GM23338 (cell line): Measurements from ENCODE around the gene ASAP2. TPM values are rescaled to one million over a fixed set of nuclear protein-coding genes. Genes with fewer than 3 reads are reported as not detected.

Experiments
- ATAC-seq: fragments of 200-7000 bp; cut with Tn5 transposase; 3 replicates; pipeline ENCODE4 v1.9.1; 2020
- DNase-seq: peaks from one replicate; pipeline ENCODE4 v3.0.0-alpha.2; 2015; ENCODE audit warnings: low spot score
- H2AFZ ChIP-seq: fragments of 200-600 bp; sonication (generic); 2 replicates; pipeline ENCODE4 v1.8.0; 2016; ENCODE audit warnings: antibody characterized with exemption, mild to moderate bottlenecking, moderate library complexity
- H3F3A ChIP-seq: fragments of 200-600 bp; sonication (generic); replicated peaks from 2 replicates; pipeline ENCODE4 v1.8.0; 2017; ENCODE audit warnings: antibody characterized with exemption, mixed run types, low read depth
- H3K27ac ChIP-seq: fragments of 200-600 bp; sonication (generic); 2 replicates; pipeline ENCODE4 v1.6.1; 2016; ENCODE audit warnings: low read depth
- H3K27me3 ChIP-seq: fragments of 200-600 bp; sonication (generic); 2 replicates; pipeline ENCODE4 v1.8.0; 2016; ENCODE audit warnings: mild to moderate bottlenecking, mixed run types, moderate library complexity; ENCODE audit not compliant: insufficient read depth
- H3K36me3 ChIP-seq: fragments of 200-600 bp; sonication (generic); 2 replicates; pipeline ENCODE4 v1.8.0; 2016; ENCODE audit warnings: mild to moderate bottlenecking; ENCODE audit not compliant: insufficient read depth
- H3K4me1 ChIP-seq: fragments of 200-600 bp; sonication (generic); 2 replicates; pipeline ENCODE4 v1.8.0; 2016; ENCODE audit warnings: mild to moderate bottlenecking, moderate library complexity; ENCODE audit not compliant: insufficient read depth
- H3K4me2 ChIP-seq: fragments of 200-600 bp; sonication (generic); 2 replicates; pipeline ENCODE4 v1.7.1; 2017; ENCODE audit warnings: mixed run types
- H3K4me3 ChIP-seq: fragments of 200-600 bp; sonication (generic); 2 replicates; pipeline ENCODE4 v1.6.1; 2016; ENCODE audit warnings: mixed run types
- H3K79me2 ChIP-seq: fragments of 200-600 bp; sonication (generic); replicated peaks from 2 replicates; pipeline ENCODE4 v1.8.0; 2017; ENCODE audit warnings: mild to moderate bottlenecking; ENCODE audit not compliant: insufficient read depth
- H3K9me2 ChIP-seq: fragments of 200-600 bp; sonication (generic); 2 replicates; pipeline ENCODE4 v1.8.0; 2017; ENCODE audit not compliant: insufficient read depth
- H4K20me1 ChIP-seq: fragments of 200-600 bp; sonication (generic); replicated peaks from 2 replicates; pipeline ENCODE4 v1.8.0; 2017; ENCODE audit warnings: mild to moderate bottlenecking; ENCODE audit not compliant: insufficient read depth
- H3K27ac Mint-ChIP-seq: 2 replicates; pipeline ENCODE4 v1.8.0; 2020; ENCODE audit warnings: inconsistent platforms, mild to moderate bottlenecking, moderate library complexity, mixed read lengths
- H3K27me3 Mint-ChIP-seq: 3 replicates; pipeline ENCODE4 v1.8.0; 2022; ENCODE audit warnings: low read depth, mild to moderate bottlenecking, moderate library complexity, mixed read lengths, inconsistent platforms; ENCODE audit not compliant: insufficient read depth, poor library complexity
- H3K36me3 Mint-ChIP-seq: 3 replicates; pipeline ENCODE4 v1.8.0; 2021; ENCODE audit warnings: low read depth, mild to moderate bottlenecking, inconsistent platforms, moderate library complexity, mixed read lengths
- H3K4me1 Mint-ChIP-seq: 3 replicates; pipeline ENCODE4 v1.8.0; 2020; ENCODE audit warnings: mild to moderate bottlenecking, inconsistent platforms, mixed read lengths
- H3K4me3 Mint-ChIP-seq: 3 replicates; pipeline ENCODE4 v1.8.0; 2021; ENCODE audit warnings: moderate library complexity, mild to moderate bottlenecking, inconsistent platforms, mixed read lengths
- H3K9me3 Mint-ChIP-seq: 3 replicates; pipeline ENCODE4 v1.8.0; 2020; ENCODE audit warnings: moderate library complexity, mild to moderate bottlenecking, inconsistent platforms, mixed read lengths
- CREB1 ChIP-seq: fragments of 250-450 bp; sonication (Bioruptor Pico); IDR thresholded peaks from 2 replicates; pipeline ENCODE4 v1.5.0; 2020; ENCODE audit warnings: low read depth, mild to moderate bottlenecking, moderate library complexity
- CTCF ChIP-seq, 2 experiments: fragments of 200-600 bp in 1 of 2; sonication (generic) in 1 of 2; conservative IDR thresholded peaks; 2 replicates each; pipeline versions ENCODE4 v1.5.1 to v1.6.1; 2016 to 2017; ENCODE audit warnings: antibody characterized with exemption in 2 of 2, low read depth in 2 of 2, mild to moderate bottlenecking in 2 of 2, moderate library complexity in 1 of 2
- ETS1 ChIP-seq: IDR thresholded peaks from 2 replicates; pipeline ENCODE4 v1.6.1; 2016; ENCODE audit warnings: antibody characterized with exemption
- EZH2 ChIP-seq: fragments of 200-600 bp; sonication (generic); IDR thresholded peaks from one replicate; pipeline ENCODE4 v1.8.0; 2017; ENCODE audit warnings: antibody characterized with exemption, mild to moderate bottlenecking, low read depth; ENCODE audit not compliant: unreplicated experiment
- EZH2phosphoT487 ChIP-seq: fragments of 200-600 bp; sonication (generic); IDR thresholded peaks from one replicate; pipeline ENCODE4 v1.8.1; 2018; ENCODE audit warnings: antibody characterized with exemption; ENCODE audit not compliant: unreplicated experiment
- JUNB ChIP-seq: IDR thresholded peaks from one replicate; pipeline ENCODE4 v1.6.1; 2016; ENCODE audit warnings: antibody characterized with exemption; ENCODE audit not compliant: unreplicated experiment
- NANOG ChIP-seq: IDR thresholded peaks from 2 replicates; pipeline ENCODE4 v1.6.1; 2016; ENCODE audit warnings: antibody characterized with exemption, borderline replicate concordance
- POLR2AphosphoS5 ChIP-seq: IDR thresholded peaks from 2 replicates; pipeline ENCODE4 v1.6.1; 2016; ENCODE audit warnings: antibody characterized with exemption, low read depth
- STAT1 ChIP-seq: IDR thresholded peaks from one replicate; pipeline ENCODE4 v1.6.1; 2016; ENCODE audit warnings: antibody characterized with exemption; ENCODE audit not compliant: unreplicated experiment
- ZNF114 ChIP-seq: fragments of 250-450 bp; sonication (Bioruptor Pico); IDR thresholded peaks from 2 replicates; pipeline ENCODE4 v1.5.0; 2020; ENCODE audit warnings: mild to moderate bottlenecking, moderate library complexity
- ZNF331 ChIP-seq: fragments of 250-450 bp; sonication (Bioruptor Pico); IDR thresholded peaks from 2 replicates; pipeline ENCODE4 v1.5.0; 2020; ENCODE audit warnings: low read depth, mild to moderate bottlenecking, moderate library complexity
- ZNF462 ChIP-seq: fragments of 250-450 bp; sonication (Bioruptor Pico); IDR thresholded peaks from 2 replicates; pipeline ENCODE4 v1.5.0; 2020; ENCODE audit warnings: mild to moderate bottlenecking, moderate library complexity
- polyA plus RNA-seq: library from polyadenylated mRNA; unstranded; fragments of >200 nt; fragmentation: Nextera tagmentation; extraction: Ambion mirVana; gene quantifications from 2 replicates; pipeline ENCODE4 v1.2.1, GENCODE V29; 2016
- total RNA-seq: library from RNA; depleted of rRNA; stranded (reverse); fragments of >200 nt; shearing (Covaris generic); gene quantifications from 2 replicates; pipeline ENCODE4 v1.2.3, GENCODE V29; 2014

ASAP2 gene
- total and polyA plus RNA-seq, 2 experiments from 2014 or later: 2.6 to 15.6 TPM

- Mint-ChIP-seq H3K9me3 (no peaks in the 10 kb centered on the region), H3K36me3 (no peaks in the 10 kb centered on the region), H3K27me3 (no peaks in the 10 kb centered on the region), H3K4me3 (no peak overlapping the region), H3K4me1 (peaks cover 18% of the 10 kb centered on the region), H3K27ac (no peak overlapping the region)
- Histone ChIP-seq H3K4me3 (no peak overlapping the region), H2AFZ (no peak overlapping the region), H3K79me2 (no peaks in the 10 kb centered on the region), H4K20me1 (peaks cover 13% of the 10 kb centered on the region; the same call in 1 of the 2 replicates), H3K36me3 (no peaks in the 10 kb centered on the region), H3K9me2 (no peaks in the 10 kb centered on the region), H3K4me2 (no peak overlapping the region), H3K27ac (no peak overlapping the region), H3F3A (no peaks in the 10 kb centered on the region), H3K4me1 (0 out of 2 replicates have a peak, but pooled peaks cover 4% of the 10 kb centered on the region), H3K27me3 (no peaks in the 10 kb centered on the region)
- DNase-seq (no peak), ATAC-seq (no peak)
- TF ChIP-seq NANOG (no peak), ZNF331 (CRISPR knock-in tag) (no peak), JUNB (no peak), ETS1 (no peak), EZH2 (no peak), STAT1 (no peak), CREB1 (CRISPR knock-in tag) (no peak), CTCF (conservative IDR thresholded peaks at IDR 0.05; ENCODE audit: low read depth in 2 of 2) (no peak), POLR2AphosphoS5 (no peak), ZNF114 (CRISPR knock-in tag) (no peak), ZNF462 (no peak), EZH2phosphoT487 (no peak)
These were observed 106.0 kb downstream of the ASAP2 start for GRCh38 chr2:9312591-9312990.
